Prostate gland (tissue), 2 donors: ENCODE measurements around the gene CSF1R.

Experiments
- CTCF ChIP-seq, 4 experiments: fragments of 200-600 bp in 2 of 4; fragments of 450-650 bp in 2 of 4; sonication (generic) in 2 of 4; IDR thresholded peaks; 1 replicate in 3 of 4; 2 replicates in 1 of 4; pipeline ENCODE4 v1.5.1; 2016 to 2019; ENCODE audit warnings: antibody characterized with exemption in 4 of 4, mild to moderate bottlenecking in 2 of 4, moderate library complexity in 2 of 4
- POLR2A ChIP-seq: fragments of 450-650 bp; IDR thresholded peaks from one replicate; pipeline ENCODE4 v1.6.1; 2016; ENCODE audit warnings: antibody characterized with exemption, mild to moderate bottlenecking
- POLR2AphosphoS5 ChIP-seq: sonication (generic); formaldehyde crosslinking; IDR thresholded peaks from one replicate; pipeline ENCODE4 v1.6.1; 2017; ENCODE audit warnings: antibody characterized with exemption

DNA sequence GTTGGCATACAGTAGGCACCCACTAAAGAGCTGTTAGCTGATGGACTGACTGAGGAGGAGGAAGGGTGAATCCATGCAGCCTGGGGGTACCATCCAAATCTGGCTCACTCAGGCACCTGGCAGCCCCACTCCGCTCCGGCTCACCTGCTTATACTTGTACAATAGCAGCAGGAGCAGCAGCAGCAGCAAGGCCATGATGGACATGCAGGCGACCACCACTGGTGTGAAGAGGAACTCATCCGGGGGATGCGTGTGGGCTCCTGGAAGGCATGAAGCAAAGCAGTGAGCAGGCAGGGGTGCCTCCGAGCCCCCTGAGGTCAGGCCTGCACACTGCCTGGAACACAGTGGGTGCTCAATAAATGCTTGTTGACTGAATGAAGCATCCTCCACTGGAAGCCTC is 18.3 kb downstream of the CSF1R start:
- TF ChIP-seq CTCF (IDR thresholded peaks at IDR 0.05) = no peak
- TF ChIP-seq POLR2AphosphoS5 = no peak
- TF ChIP-seq POLR2A = no peak
